LNCaP clone FGC (cell line): Measurements from ENCODE around the gene THEM4.
A peak's percentile ranks its signal among the peaks of the same experiment; 100 is the strongest.

Experiments used
- DNase-seq: peaks from one replicate; pipeline ENCODE4 v3.0.0-alpha.2; 2011; ENCODE audit warnings: low read depth
- H3K4me3 ChIP-seq: 2 replicates; pipeline ENCODE4 v1.5.1; 2011; ENCODE audit warnings: mild to moderate bottlenecking, low read depth, low read length, control low read depth
- CTCF ChIP-seq: IDR thresholded peaks from 2 replicates; pipeline ENCODE4 v1.5.1; 2012; ENCODE audit warnings: mild to moderate bottlenecking; ENCODE audit not compliant: control insufficient read depth, insufficient read depth; ENCODE audit errors: extremely low read depth

Gene THEM4

GRCh38 chr1:151909167-151910149, at the start of gene THEM4:
TSS of gene THEM4 (minus strand) at chr1:151909511. CDS start at chr1:151909458, 53 bp downstream.
- peak within 1 kb of the TSS; percentile 97 for H3K4me3 ChIP-seq
- peak; percentile 91 for DNase-seq
- TF ChIP-seq CTCF, result peak; percentile 44

- DNase-seq, result no peak
- H3K4me3 ChIP-seq, result no peak overlapping the region
- no peak for TF ChIP-seq CTCF
Measured at GRCh38 chr1:151958959-151959358, 49.6 kb upstream of the THEM4 start.

- TF ChIP-seq CTCF, result no peak
- no peak for DNase-seq
- H3K4me3 ChIP-seq, result no peak overlapping the region
Measured at GRCh38 chr1:151956957-151957497, 47.7 kb upstream of the THEM4 start.

GRCh38 chr1:151953409-151954094, 44.2 kb upstream of the THEM4 start:
- no peak for TF ChIP-seq CTCF
- H3K4me3 ChIP-seq, result no peak overlapping the region
- no peak for DNase-seq

- no peak for DNase-seq
- no peak for TF ChIP-seq CTCF
- no peak overlapping the region for H3K4me3 ChIP-seq
Measured at GRCh38 chr1:151952811-151953210, 43.5 kb upstream of the THEM4 start.

GRCh38 chr1:151949371-151950193, 40.3 kb upstream of the THEM4 start:
- H3K4me3 ChIP-seq, result no peak overlapping the region
- no peak for TF ChIP-seq CTCF
- no peak for DNase-seq
